ENCODE results near the gene BBS7. TPM values are rescaled to one million over a fixed set of nuclear protein-coding genes. Genes with fewer than 3 reads are reported as not detected.

The BBS7 gene
- total RNA-seq, 2 experiments from 2014 or later = 17.9 to 18.8 TPM

GRCh38 chr4:121822047-121822446, 48.2 kb downstream of the BBS7 start:
- CTCF ChIA-PET = interaction anchor here (0.6 to 2.9 kb wide), 3 partner anchors 8 to 11 kb away, joined by 3 to 10 read pairs (median 3); no protein-coding TSS in a partner anchor
- Mint-ChIP-seq H3K4me1 (peaks cover 47% of the 10 kb centered on the region), H3K27ac (peak overlapping the region; percentile 99), H3K27me3 (no peaks in the 10 kb centered on the region), H3K9me3 (ENCODE audit: low read depth) (no peaks in the 10 kb centered on the region), H3K36me3 (peaks cover 53% of the 10 kb centered on the region), H3K4me3 (peak overlapping the region; percentile 99)
- no peak for DNase-seq
- ATAC-seq = no peak

GRCh38 chr4:121819216-121819965, 50.9 kb downstream of the BBS7 start:
- ATAC-seq (no peak), DNase-seq (no peak)
- Mint-ChIP-seq H3K27me3 (no peaks in the 10 kb centered on the region), H3K4me1 (peaks cover 57% of the 10 kb centered on the region), H3K36me3 (peaks cover 69% of the 10 kb centered on the region), H3K27ac (peak overlapping the region; percentile 61), H3K4me3 (no peak overlapping the region), H3K9me3 (ENCODE audit: low read depth) (no peaks in the 10 kb centered on the region)
- CTCF ChIA-PET = interaction anchor here (0.6 to 0.9 kb wide), 2 partner anchors 15 to 20 kb away, joined by 3 to 4 read pairs; no protein-coding TSS in a partner anchor

- Mint-ChIP-seq H3K9me3 (ENCODE audit: low read depth) (no peaks in the 10 kb centered on the region), H3K27ac (peak overlapping the region; percentile 16), H3K4me1 (peaks cover 61% of the 10 kb centered on the region), H3K27me3 (no peaks in the 10 kb centered on the region), H3K4me3 (no peak overlapping the region), H3K36me3 (peaks cover 73% of the 10 kb centered on the region)
- DNase-seq = no peak
- CTCF ChIA-PET = interaction anchor here (1.2 kb wide), 1 partner anchor 16 kb away, joined by 5 read pairs; the partner anchor contains the start of gene EXOSC9
- ATAC-seq = no peak
Measured at GRCh38 chr4:121818215-121818614, 52.1 kb downstream of the BBS7 start.

GRCh38 chr4:121817701-121818100, 52.6 kb downstream of the BBS7 start:
- Mint-ChIP-seq H3K4me1 (peaks cover 63% of the 10 kb centered on the region), H3K27me3 (no peaks in the 10 kb centered on the region), H3K27ac (peak overlapping the region; percentile 16), H3K4me3 (no peak overlapping the region), H3K36me3 (peaks cover 72% of the 10 kb centered on the region), H3K9me3 (ENCODE audit: low read depth) (no peaks in the 10 kb centered on the region)
- ATAC-seq = no peak
- no peak for DNase-seq
- CTCF ChIA-PET = interaction anchor here (1.2 kb wide), 1 partner anchor 16 kb away, joined by 5 read pairs; the partner anchor contains the start of gene EXOSC9

GRCh38 chr4:121817006-121817405, 53.3 kb downstream of the BBS7 start:
- H3K27ac Mint-ChIP-seq = no peak overlapping the region
- CTCF ChIA-PET = interaction anchor here (1.2 kb wide), 1 partner anchor 16 kb away, joined by 4 read pairs; the partner anchor contains the start of gene EXOSC9
- no peaks in the 10 kb centered on the region for H3K27me3 Mint-ChIP-seq
- DNase-seq (no peak), ATAC-seq (no peak)
- no peaks in the 10 kb centered on the region for H3K9me3 Mint-ChIP-seq (ENCODE audit: low read depth)
- H3K4me1 Mint-ChIP-seq = peaks cover 61% of the 10 kb centered on the region
- H3K4me3 Mint-ChIP-seq = no peak overlapping the region
- peaks cover 67% of the 10 kb centered on the region for H3K36me3 Mint-ChIP-seq

- H3K27me3 Mint-ChIP-seq = no peaks in the 10 kb centered on the region
- no peak overlapping the region for H3K4me3 Mint-ChIP-seq
- ATAC-seq (no peak), DNase-seq (no peak)
- peaks cover 65% of the 10 kb centered on the region for H3K36me3 Mint-ChIP-seq
- no peaks in the 10 kb centered on the region for H3K9me3 Mint-ChIP-seq (ENCODE audit: low read depth)
- H3K4me1 Mint-ChIP-seq = peaks cover 58% of the 10 kb centered on the region
- CTCF ChIA-PET = no interaction called here
- no peak overlapping the region for H3K27ac Mint-ChIP-seq
Measured at GRCh38 chr4:121814756-121815155, 55.5 kb downstream of the BBS7 start.

- DNase-seq = no peak
- Mint-ChIP-seq H3K27ac (peak overlapping the region; percentile 71), H3K36me3 (peaks cover 50% of the 10 kb centered on the region), H3K9me3 (ENCODE audit: low read depth) (no peaks in the 10 kb centered on the region), H3K4me3 (no peak overlapping the region), H3K4me1 (peaks cover 37% of the 10 kb centered on the region), H3K27me3 (no peaks in the 10 kb centered on the region)
- CTCF ChIA-PET = interaction anchor here (0.8 to 2.1 kb wide), 3 partner anchors 9 to 13 kb away, joined by 3 to 10 read pairs (median 7); partner anchors contain the start of gene CCNA2
- peak; percentile 76 for ATAC-seq
Measured at GRCh38 chr4:121811122-121811521, 59.2 kb downstream of the BBS7 start.

- peaks cover 44% of the 10 kb centered on the region for H3K4me1 Mint-ChIP-seq
- H3K9me3 Mint-ChIP-seq (ENCODE audit: low read depth) = no peaks in the 10 kb centered on the region
- no peaks in the 10 kb centered on the region for H3K27me3 Mint-ChIP-seq
- H3K27ac Mint-ChIP-seq = no peak overlapping the region
- DNase-seq = no peak
- H3K36me3 Mint-ChIP-seq = peaks cover 56% of the 10 kb centered on the region
- no peak overlapping the region for H3K4me3 Mint-ChIP-seq
- CTCF ChIA-PET = no interaction called here
- ATAC-seq = no peak
Measured at GRCh38 chr4:121806411-121806810, 63.9 kb downstream of the BBS7 start.

GRCh38 chr4:121801715-121802075, 68.6 kb downstream of the BBS7 start:
- peak overlapping the region; percentile 97 for H3K27ac Mint-ChIP-seq
- DNase-seq = no peak
- H3K36me3 Mint-ChIP-seq = peaks cover 36% of the 10 kb centered on the region
- peaks cover 54% of the 10 kb centered on the region for H3K4me1 Mint-ChIP-seq
- no peaks in the 10 kb centered on the region for H3K27me3 Mint-ChIP-seq
- CTCF ChIA-PET = interaction anchor here (0.8 to 2.1 kb wide), 5 partner anchors 9 to 134 kb away, joined by 3 to 7 read pairs (median 4); partner anchors contain the start of gene SMIM43
- peak overlapping the region; percentile 83 for H3K4me3 Mint-ChIP-seq
- ATAC-seq = no peak
- no peaks in the 10 kb centered on the region for H3K9me3 Mint-ChIP-seq (ENCODE audit: low read depth)

- Mint-ChIP-seq H3K27me3 (no peaks in the 10 kb centered on the region), H3K9me3 (ENCODE audit: low read depth) (no peaks in the 10 kb centered on the region), H3K4me3 (peak within 1 kb of the TSS; percentile 83), H3K36me3 (peaks cover 33% of the 10 kb centered on the region), H3K27ac (peak within 1 kb of the TSS; percentile 97), H3K4me1 (peaks cover 54% of the 10 kb centered on the region)
- CTCF ChIA-PET = interaction anchor here (0.8 to 2.1 kb wide), 5 partner anchors 10 to 134 kb away, joined by 3 to 7 read pairs (median 4); partner anchors contain the start of gene SMIM43
- ATAC-seq (peak; percentile 87), DNase-seq (peak; percentile 95)
Measured at GRCh38 chr4:121800961-121801714, 69.1 kb downstream of the BBS7 start, which contains the start of gene EXOSC9. Gene EXOSC9, plus strand, starts transcription at chr4:121801323. Its CDS starts 102 bp downstream, at chr4:121801425.

- Mint-ChIP-seq H3K4me1 (peaks cover 58% of the 10 kb centered on the region), H3K27ac (peak overlapping the region; percentile 97), H3K9me3 (ENCODE audit: low read depth) (no peaks in the 10 kb centered on the region), H3K36me3 (peaks cover 33% of the 10 kb centered on the region), H3K27me3 (no peaks in the 10 kb centered on the region), H3K4me3 (peak overlapping the region; percentile 83)
- DNase-seq (no peak), ATAC-seq (peak; percentile 11)
- CTCF ChIA-PET = interaction anchor here (0.8 to 1.4 kb wide), 2 partner anchors 16 to 133 kb away, joined by 3 to 4 read pairs; no protein-coding TSS in a partner anchor
Measured at GRCh38 chr4:121800638-121800960, 69.7 kb downstream of the BBS7 start.

- Mint-ChIP-seq H3K4me3 (peak overlapping the region; percentile 83), H3K4me1 (peaks cover 57% of the 10 kb centered on the region), H3K27me3 (no peaks in the 10 kb centered on the region), H3K9me3 (ENCODE audit: low read depth) (no peaks in the 10 kb centered on the region), H3K36me3 (peaks cover 27% of the 10 kb centered on the region), H3K27ac (peak overlapping the region; percentile 97)
- ATAC-seq (no peak), DNase-seq (no peak)
- CTCF ChIA-PET = interaction anchor here (1.0 to 1.4 kb wide), 2 partner anchors 17 to 19 kb away, joined by 4 read pairs; no protein-coding TSS in a partner anchor
Measured at GRCh38 chr4:121799867-121800501, 70.3 kb downstream of the BBS7 start.
